HG03571 (cell line): ENCODE measurements around the gene TUBD1.
"Not testable (repeated sequence)": the region's sequence is repeated elsewhere in the genome, so short reads cannot be mapped to it uniquely, and the experiment has no call there.

Source experiments
- ATAC-seq: cut with Tn5 transposase; IDR thresholded peaks from one replicate; pipeline ENCODE4 v1.9.1; 2021; ENCODE audit not compliant: unreplicated experiment

The TUBD1 gene

GRCh38 chr17:59876107-59876506 is 16.6 kb downstream of the TUBD1 start:
- no peak for ATAC-seq

- no peak for ATAC-seq
Measured at GRCh38 chr17:59874376-59874775, 18.4 kb downstream of the TUBD1 start.

GRCh38 chr17:59873414-59873813 is 19.3 kb downstream of the TUBD1 start:
- not testable (repeated sequence) for ATAC-seq

- ATAC-seq = no peak
Measured at GRCh38 chr17:59872351-59872750, 20.4 kb downstream of the TUBD1 start.

GRCh38 chr17:59870482-59870881 is 22.3 kb downstream of the TUBD1 start:
- no peak for ATAC-seq

- ATAC-seq = no peak
Measured at GRCh38 chr17:59869941-59870218, 22.9 kb downstream of the TUBD1 start.

GRCh38 chr17:59863616-59864015 is 29.1 kb downstream of the TUBD1 start:
- ATAC-seq = no peak

- ATAC-seq = no peak
Measured at GRCh38 chr17:59859444-59860025, 33.2 kb downstream of the TUBD1 start.

- no peak for ATAC-seq
Measured at GRCh38 chr17:59858932-59859331, 33.8 kb downstream of the TUBD1 start.

GRCh38 chr17:59858167-59858816 is 34.5 kb downstream of the TUBD1 start:
- no peak for ATAC-seq

GRCh38 chr17:59856859-59857794 is 35.6 kb downstream of the TUBD1 start:
- no peak for ATAC-seq

GRCh38 chr17:59853919-59854729 is 38.6 kb downstream of the TUBD1 start:
- not testable (repeated sequence) for ATAC-seq

- no peak for ATAC-seq
Measured at GRCh38 chr17:59853168-59853918, 39.4 kb downstream of the TUBD1 start.

GRCh38 chr17:59852847-59853167 is 39.9 kb downstream of the TUBD1 start:
- not testable (repeated sequence) for ATAC-seq

GRCh38 chr17:59851439-59852375 is 41.0 kb downstream of the TUBD1 start:
- ATAC-seq = no peak

GRCh38 chr17:59850311-59850710 is 42.4 kb downstream of the TUBD1 start:
- ATAC-seq = not testable (repeated sequence)

- ATAC-seq = no peak
Measured at GRCh38 chr17:59848778-59849177, 44.0 kb downstream of the TUBD1 start.

- ATAC-seq = no peak
Measured at GRCh38 chr17:59848385-59848668, 44.4 kb downstream of the TUBD1 start.

- ATAC-seq = no peak
Measured at GRCh38 chr17:59846394-59847165, 46.2 kb downstream of the TUBD1 start.
